Mesendoderm (in vitro differentiated cells): ENCODE measurements around the gene IL15RA.
A peak's percentile ranks its signal among the peaks of the same experiment; 100 is the strongest.

Experiments used
- DNase-seq: peaks from one replicate; pipeline ENCODE4 v3.0.0; 2013
- H2AK5ac ChIP-seq: 2 replicates; pipeline ENCODE4 v1.6.1; 2013; ENCODE audit warnings: low read length, inconsistent platforms
- H2BK120ac ChIP-seq: 2 replicates; pipeline ENCODE4 v1.6.1; 2013; ENCODE audit warnings: low read depth, mild to moderate bottlenecking, low read length, moderate library complexity, mixed read lengths
- H2BK15ac ChIP-seq: replicated peaks from 2 replicates; pipeline ENCODE4 v1.6.1; 2013; ENCODE audit warnings: low read depth, mild to moderate bottlenecking, moderate library complexity
- H2BK5ac ChIP-seq: 2 replicates; pipeline ENCODE4 v1.6.1; 2013; ENCODE audit warnings: low read length, inconsistent platforms
- H3K18ac ChIP-seq: 2 replicates; pipeline ENCODE4 v1.6.1; 2013; ENCODE audit warnings: mild to moderate bottlenecking, low read length, mixed read lengths
- H3K23ac ChIP-seq: one replicate; pipeline ENCODE4 v1.6.1; 2013; ENCODE audit warnings: low read length
- H3K27ac ChIP-seq: 2 replicates; pipeline ENCODE4 v1.5.1; 2013; ENCODE audit warnings: low read depth, mild to moderate bottlenecking, inconsistent platforms, low read length, moderate library complexity
- H3K27me3 ChIP-seq: 2 replicates; pipeline ENCODE4 v1.6.1; 2013; ENCODE audit warnings: low read length, control low read depth, mild to moderate bottlenecking, inconsistent platforms; ENCODE audit not compliant: insufficient read depth, poor library complexity
- H3K36me3 ChIP-seq: 2 replicates; pipeline ENCODE4 v1.6.1; 2013; ENCODE audit warnings: low read length, inconsistent platforms; ENCODE audit not compliant: control insufficient read depth, insufficient read depth
- H3K4ac ChIP-seq: one replicate; pipeline ENCODE4 v1.6.1; 2013; ENCODE audit warnings: low read depth, mild to moderate bottlenecking, low read length, moderate library complexity
- H3K4me1 ChIP-seq: 2 replicates; pipeline ENCODE4 v1.6.1; 2013; ENCODE audit warnings: low read depth, low read length, inconsistent platforms; ENCODE audit not compliant: control insufficient read depth
- H3K4me2 ChIP-seq: 2 replicates; pipeline ENCODE4 v1.6.1; 2013; ENCODE audit warnings: low read length
- H3K4me3 ChIP-seq: 2 replicates; pipeline ENCODE4 v1.5.1; 2013; ENCODE audit warnings: mild to moderate bottlenecking, low read length
- H3K56ac ChIP-seq: one replicate; pipeline ENCODE4 v1.6.1; 2013; ENCODE audit warnings: low read length
- H3K79me1 ChIP-seq: 2 replicates; pipeline ENCODE4 v1.6.1; 2013; ENCODE audit warnings: low read length, inconsistent platforms
- H3K79me2 ChIP-seq: 2 replicates; pipeline ENCODE4 v1.6.1; 2013; ENCODE audit warnings: mild to moderate bottlenecking, low read length; ENCODE audit not compliant: control insufficient read depth, insufficient read depth
- H3K9ac ChIP-seq: 2 replicates; pipeline ENCODE4 v1.6.1; 2013; ENCODE audit warnings: low read length, inconsistent platforms
- H4K5ac ChIP-seq: one replicate; pipeline ENCODE4 v1.6.1; 2013; ENCODE audit warnings: low read length
- H4K8ac ChIP-seq: one replicate; pipeline ENCODE4 v1.6.1; 2013; ENCODE audit warnings: low read depth, mild to moderate bottlenecking, control low read depth, low read length, moderate library complexity
- WGBS: extraction: QIAGEN DNeasy Blood & Tissue Kit; methylation state at CpG from one replicate; pipeline ENCODE4 v1.1.7; 2013; ENCODE audit warnings: low lambda C conversion rate, missing lambda C conversion rate; ENCODE audit not compliant: insufficient coverage; ENCODE audit errors: extremely low coverage; 5-methylcytosine and 5-hydroxymethylcytosine counted together

IL15RA gene

DNA sequence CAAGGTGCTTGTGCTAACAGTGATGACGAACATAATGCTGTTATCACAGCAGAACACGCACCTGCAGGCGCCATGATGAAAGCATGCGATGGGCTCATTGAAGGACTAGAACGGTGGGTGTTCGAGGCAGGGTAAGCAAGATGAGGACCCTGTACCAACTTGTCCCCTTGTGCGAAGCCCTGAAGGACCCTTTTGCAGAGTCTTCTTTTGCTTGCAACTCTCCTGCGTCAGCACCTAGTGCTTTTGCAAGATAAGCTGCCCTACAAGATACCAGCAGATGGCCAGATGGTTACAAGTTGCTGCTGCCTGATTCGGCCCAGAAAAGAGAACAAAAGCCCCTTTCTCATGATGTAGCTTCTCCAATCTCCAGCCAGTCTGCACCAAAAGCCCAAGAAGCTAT, 4.2 kb upstream of the IL15RA start:
- H4K8ac ChIP-seq: no peak overlapping the region
- H3K27ac ChIP-seq: no peak overlapping the region
- H3K4me3 ChIP-seq: no peak overlapping the region
- no peaks in the 10 kb centered on the region for H3K36me3 ChIP-seq
- H2BK5ac ChIP-seq: no peak overlapping the region
- H3K56ac ChIP-seq: no peak overlapping the region
- H4K5ac ChIP-seq: no peak overlapping the region
- H2BK15ac ChIP-seq: no peak overlapping the region
- no peak overlapping the region for H2BK120ac ChIP-seq
- H3K79me2 ChIP-seq: no peaks in the 10 kb centered on the region
- no peak for DNase-seq
- H3K18ac ChIP-seq: no peak overlapping the region
- WGBS: no CpG with 5 or more reads among the region's 9 CpGs
- H3K27me3 ChIP-seq: peaks cover 3% of the 10 kb centered on the region
- H3K9ac ChIP-seq: no peak overlapping the region
- no peak overlapping the region for H3K4ac ChIP-seq
- H3K23ac ChIP-seq: no peak overlapping the region
- H2AK5ac ChIP-seq: no peak overlapping the region
- no peak overlapping the region for H3K4me2 ChIP-seq
- H3K79me1 ChIP-seq: no peaks in the 10 kb centered on the region
- H3K4me1 ChIP-seq: no peaks in the 10 kb centered on the region

DNA sequence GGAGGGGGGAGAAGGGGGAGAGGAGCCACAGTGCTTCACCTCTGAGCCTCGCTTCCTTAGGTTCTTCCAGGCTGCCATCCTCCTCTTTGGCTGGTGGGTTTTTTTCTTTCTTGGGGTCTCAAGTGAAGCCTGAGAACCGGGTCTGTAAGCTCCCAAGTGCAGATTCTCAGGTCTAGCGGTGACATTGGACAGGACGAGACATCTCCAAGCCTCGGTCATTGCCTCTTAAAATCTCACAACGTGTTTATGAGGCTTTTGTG, 817 bp upstream of the IL15RA start:
- Histone ChIP-seq H3K79me2 (no peaks in the 10 kb centered on the region), H4K5ac (no peak overlapping the region), H3K27me3 (peaks cover 3% of the 10 kb centered on the region), H3K36me3 (no peaks in the 10 kb centered on the region), H3K9ac (no peak overlapping the region), H2BK15ac (no peak overlapping the region), H3K56ac (no peak overlapping the region), H2AK5ac (no peak overlapping the region), H2BK5ac (no peak overlapping the region), H3K4ac (no peak overlapping the region), H2BK120ac (no peak overlapping the region), H3K4me1 (no peaks in the 10 kb centered on the region), H3K4me2 (peak overlapping the region; percentile 77), H3K23ac (no peak overlapping the region), H3K79me1 (no peaks in the 10 kb centered on the region), H4K8ac (no peak overlapping the region), H3K4me3 (no peak overlapping the region), H3K18ac (no peak overlapping the region), H3K27ac (no peak overlapping the region)
- no CpG with 5 or more reads among the region's 6 CpGs for WGBS
- DNase-seq: no peak

DNA sequence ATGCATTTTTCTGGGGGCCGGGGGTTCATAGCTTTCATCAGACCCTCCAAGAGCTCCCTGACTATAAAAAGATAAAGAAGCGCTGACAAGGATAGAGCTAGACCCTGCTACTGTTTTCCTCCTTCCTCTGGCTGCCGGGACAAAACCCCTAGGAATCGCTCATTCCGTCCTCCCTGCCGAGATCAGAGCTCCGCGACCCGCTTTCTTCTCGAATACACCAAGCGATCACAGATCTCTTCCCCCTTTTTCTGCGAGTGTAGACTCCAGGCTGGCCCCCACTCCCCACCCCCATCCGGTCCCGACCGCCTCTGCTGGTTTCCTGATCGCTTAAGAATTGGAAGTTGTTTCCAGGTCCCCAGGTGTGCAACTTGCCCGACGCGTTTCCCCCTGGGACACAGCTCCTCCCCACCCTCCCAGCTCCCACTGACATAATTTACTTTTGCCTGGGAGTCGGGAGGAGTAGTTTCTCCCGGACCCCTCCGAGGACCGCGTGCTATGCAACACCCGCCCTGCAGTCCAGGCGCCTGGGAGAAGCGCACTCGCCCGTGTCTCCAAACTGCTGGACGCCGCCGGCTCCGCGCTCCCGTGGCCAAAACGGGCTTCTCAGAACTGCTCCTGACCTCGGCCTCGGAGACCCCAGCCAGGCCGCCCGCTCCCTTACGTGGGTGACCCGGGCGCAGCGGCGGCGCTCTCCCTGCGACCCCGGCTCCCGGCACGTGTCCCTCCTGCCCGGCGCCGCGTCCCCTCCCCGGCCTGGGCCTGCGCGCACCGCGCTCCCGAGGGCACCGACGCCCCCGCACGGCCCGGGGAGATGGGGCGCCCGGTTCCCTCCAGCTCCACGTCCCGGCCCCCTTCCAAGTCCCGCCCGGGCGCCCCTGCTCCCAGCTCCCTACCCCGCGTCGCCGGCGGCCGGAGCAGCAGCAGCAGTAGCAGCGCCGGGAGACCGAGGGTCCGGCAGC, 552 bp downstream of the IL15RA start:
- Histone ChIP-seq H3K36me3 (no peaks in the 10 kb centered on the region), H3K56ac (peak overlapping the region; percentile 67), H2BK120ac (no peak overlapping the region), H2BK15ac (no peak overlapping the region), H3K4me2 (peak overlapping the region; percentile 77), H3K27me3 (peaks cover 3% of the 10 kb centered on the region), H4K5ac (no peak overlapping the region), H3K79me1 (no peaks in the 10 kb centered on the region), H2BK5ac (no peak overlapping the region), H3K23ac (no peak overlapping the region), H3K9ac (peak overlapping the region; percentile 56), H3K4me3 (peak overlapping the region; percentile 28), H3K4me1 (no peaks in the 10 kb centered on the region), H3K79me2 (no peaks in the 10 kb centered on the region), H2AK5ac (no peak overlapping the region), H3K18ac (peak overlapping the region; percentile 34), H3K27ac (no peak overlapping the region), H3K4ac (peak overlapping the region; percentile 48), H4K8ac (no peak overlapping the region)
- peak; percentile 46 for DNase-seq
- WGBS: no CpG with 5 or more reads among the region's 82 CpGs

DNA sequence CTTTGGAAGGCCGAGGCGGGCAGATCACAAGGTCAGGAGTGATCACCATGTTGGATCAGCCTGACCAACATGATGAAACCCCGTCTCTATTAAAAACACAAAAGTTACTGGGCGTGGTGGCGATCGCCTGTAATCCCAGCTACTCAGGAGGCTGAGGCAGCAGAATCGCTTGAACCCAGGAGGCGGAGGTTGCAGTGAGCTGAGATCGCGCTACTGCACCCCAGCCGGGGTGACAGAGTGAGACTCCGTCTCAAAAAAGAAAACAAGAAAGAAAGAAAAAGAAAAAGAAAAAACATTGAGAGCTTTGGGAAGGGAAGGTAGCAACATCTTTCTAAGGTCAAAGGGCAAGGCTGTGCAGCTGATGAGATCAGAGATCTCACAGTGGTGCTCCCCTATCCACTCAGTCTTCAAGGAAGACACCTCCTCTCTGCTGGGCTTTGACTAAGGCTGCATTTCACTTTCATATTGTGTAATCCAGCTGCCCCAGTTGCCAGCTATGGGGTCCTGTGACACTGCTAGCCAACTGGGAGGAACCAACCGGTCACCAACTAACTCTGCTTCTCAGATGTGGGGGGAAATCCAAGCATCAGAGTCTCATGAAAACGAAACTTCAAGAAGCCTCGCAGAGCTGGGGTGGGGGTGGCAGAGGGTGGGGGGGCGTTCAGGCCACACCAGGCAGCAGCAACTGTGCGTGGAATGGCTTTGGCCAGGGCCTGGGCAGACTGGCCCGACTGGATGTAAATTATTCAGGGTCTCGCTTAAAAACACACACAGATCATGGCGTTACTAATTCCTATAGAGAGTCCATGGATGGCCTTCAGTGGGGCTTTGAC, 1.5 kb downstream of the IL15RA start:
- Histone ChIP-seq H3K4me2 (no peak overlapping the region), H3K79me2 (no peaks in the 10 kb centered on the region), H2BK120ac (no peak overlapping the region), H4K5ac (no peak overlapping the region), H3K79me1 (no peaks in the 10 kb centered on the region), H2BK15ac (no peak overlapping the region), H3K23ac (no peak overlapping the region), H3K18ac (no peak overlapping the region), H3K36me3 (no peaks in the 10 kb centered on the region), H3K9ac (no peak overlapping the region), H3K4me1 (no peaks in the 10 kb centered on the region), H3K56ac (no peak overlapping the region), H3K4me3 (no peak overlapping the region), H2AK5ac (no peak overlapping the region), H2BK5ac (no peak overlapping the region), H3K27ac (no peak overlapping the region), H4K8ac (no peak overlapping the region), H3K4ac (no peak overlapping the region), H3K27me3 (peaks cover 3% of the 10 kb centered on the region)
- DNase-seq: peak; percentile 8
- no CpG with 5 or more reads among the region's 20 CpGs for WGBS

DNA sequence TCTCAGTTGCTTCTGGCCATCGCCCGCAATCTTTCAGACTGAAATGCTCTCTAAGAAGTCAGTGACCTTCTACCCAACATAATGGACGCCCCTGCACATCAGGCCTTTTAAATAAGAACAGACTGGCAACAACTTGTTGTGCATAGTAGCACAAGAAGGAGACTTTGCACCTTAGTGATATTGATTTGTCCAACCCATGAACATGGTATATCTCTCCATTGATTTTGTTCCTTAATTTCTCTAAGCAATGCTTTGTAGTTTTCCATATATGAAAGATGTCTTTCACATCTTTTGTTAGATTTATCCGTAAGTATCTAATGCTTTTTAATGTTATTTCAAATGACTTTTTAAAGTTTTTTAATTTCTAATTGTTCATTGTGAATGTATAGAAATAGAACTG, 4.3 kb downstream of the IL15RA start:
- no peak overlapping the region for H2AK5ac ChIP-seq
- H2BK120ac ChIP-seq: no peak overlapping the region
- no peak overlapping the region for H3K4me3 ChIP-seq
- no peak overlapping the region for H3K56ac ChIP-seq
- H3K27ac ChIP-seq: no peak overlapping the region
- H3K4ac ChIP-seq: no peak overlapping the region
- H3K18ac ChIP-seq: no peak overlapping the region
- no peaks in the 10 kb centered on the region for H3K4me1 ChIP-seq
- DNase-seq: no peak
- no peak overlapping the region for H2BK5ac ChIP-seq
- no peaks in the 10 kb centered on the region for H3K79me2 ChIP-seq
- no peak overlapping the region for H2BK15ac ChIP-seq
- H4K8ac ChIP-seq: no peak overlapping the region
- no peaks in the 10 kb centered on the region for H3K79me1 ChIP-seq
- H3K23ac ChIP-seq: no peak overlapping the region
- H4K5ac ChIP-seq: no peak overlapping the region
- peaks cover under 1% of the 10 kb centered on the region for H3K27me3 ChIP-seq
- H3K9ac ChIP-seq: no peak overlapping the region
- H3K36me3 ChIP-seq: no peaks in the 10 kb centered on the region
- H3K4me2 ChIP-seq: no peak overlapping the region
- no CpG with 5 or more reads among the region's 4 CpGs for WGBS
